Naive thymus-derived CD4-positive, alpha-beta T cell (primary cell): ENCODE measurements around the gene CCDC12. TPM values are rescaled to one million over a fixed set of nuclear protein-coding genes. Genes with fewer than 3 reads are reported as not detected.

ENCODE experiments used
- ATAC-seq: fragments of 150-1000 bp; cut with Tn5 transposase; 2 replicates; pipeline ENCODE4 v1.10.0; 2021; ENCODE audit warnings: mild to moderate bottlenecking, moderate library complexity
- CTCF ChIA-PET: fragments of 350-600 bp; sonication (Branson Sonifier 250); formaldehyde crosslinking; loops from one replicate; lab custom pipeline; 2021; ENCODE audit warnings: antibody characterized with exemption; lab: Charles Lee
- POLR2A ChIA-PET: fragments of 350-600 bp; sonication (Branson Sonifier 250); formaldehyde crosslinking; loops from one replicate; lab custom pipeline; 2021; ENCODE audit warnings: antibody characterized with exemption, inconsistent platforms; lab: Charles Lee
- DNase-seq, 9 donors: peaks; one replicate each; pipeline versions ENCODE4 v3.0.0 to v3.0.0-alpha.2; 2020 to 2022; ENCODE audit warnings: mixed read lengths in 1 of 9
- H3K27ac ChIP-seq: one replicate; pipeline ENCODE4 v1.7.0; 2013; ENCODE audit warnings: mild to moderate bottlenecking, low read depth, low read length, moderate library complexity
- H3K27me3 ChIP-seq, 2 donors: one replicate each; pipeline ENCODE4 v1.7.0; 2013; ENCODE audit warnings: low read length in 2 of 2, mild to moderate bottlenecking in 2 of 2, moderate library complexity in 2 of 2; ENCODE audit not compliant: control insufficient read depth in 2 of 2, insufficient read depth in 2 of 2
- H3K36me3 ChIP-seq, 3 experiments: 1 replicate in 2 of 3; 2 replicates in 1 of 3; pipeline ENCODE4 v1.7.0; 2013; ENCODE audit warnings: low read length in 3 of 3, mild to moderate bottlenecking in 3 of 3, moderate library complexity in 1 of 3; ENCODE audit not compliant: insufficient read depth in 3 of 3, control insufficient read depth in 2 of 3
- H3K4me1 ChIP-seq, 2 donors: one replicate each; pipeline ENCODE4 v1.7.0; 2013; ENCODE audit warnings: low read length in 2 of 2, mild to moderate bottlenecking in 2 of 2, moderate library complexity in 1 of 2; ENCODE audit not compliant: control insufficient read depth in 2 of 2, insufficient read depth in 2 of 2
- H3K4me3 ChIP-seq: 2 replicates; pipeline ENCODE4 v1.7.0; 2013; ENCODE audit warnings: mild to moderate bottlenecking, low read length
- H3K9me3 ChIP-seq, 3 experiments: 1 replicate in 2 of 3; 2 replicates in 1 of 3; pipeline ENCODE4 v1.7.0; 2013; ENCODE audit warnings: low read length in 3 of 3; ENCODE audit not compliant: control insufficient read depth in 2 of 3
- H3K27ac Mint-ChIP-seq, 9 donors: one replicate each; pipeline ENCODE4 v1.8.0; 2020 to 2022; ENCODE audit warnings: mixed read lengths in 9 of 9, mild to moderate bottlenecking in 8 of 9, moderate library complexity in 5 of 9, inconsistent platforms in 2 of 9
- H3K27me3 Mint-ChIP-seq, 5 donors: one replicate each; pipeline ENCODE4 v1.8.0; 2021 to 2022; ENCODE audit warnings: mixed read lengths in 5 of 5, mild to moderate bottlenecking in 1 of 5
- H3K36me3 Mint-ChIP-seq, 5 donors: one replicate each; pipeline ENCODE4 v1.8.0; 2020 to 2022; ENCODE audit warnings: mixed read lengths in 5 of 5, mild to moderate bottlenecking in 3 of 5, inconsistent platforms in 1 of 5
- H3K4me1 Mint-ChIP-seq, 7 donors: one replicate each; pipeline ENCODE4 v1.8.0; 2020 to 2022; ENCODE audit warnings: mixed read lengths in 7 of 7, mild to moderate bottlenecking in 3 of 7, inconsistent platforms in 1 of 7
- H3K4me3 Mint-ChIP-seq, 10 donors: one replicate each; pipeline ENCODE4 v1.8.0; 2020 to 2022; ENCODE audit warnings: mild to moderate bottlenecking in 10 of 10, mixed read lengths in 10 of 10, moderate library complexity in 6 of 10, inconsistent platforms in 2 of 10
- H3K9me3 Mint-ChIP-seq, 11 donors: one replicate each; pipeline ENCODE4 v1.8.0; 2020 to 2022; ENCODE audit warnings: mixed read lengths in 11 of 11, mild to moderate bottlenecking in 4 of 11, inconsistent platforms in 1 of 11, moderate library complexity in 1 of 11
- intact Hi-C, 2 donors: fragments of 100-400 bp; cut with micrococcal nuclease; formaldehyde crosslinking; loops; one replicate each; pipeline ENCODE4 v1.15.1; 2023
- polyA plus RNA-seq, 2 donors: library from polyadenylated mRNA; unstranded; fragments of 300-500 nt; fragmentation: Illumina TruSeq; gene quantifications; one replicate each; pipeline ENCODE4 v1.2.3, GENCODE V29; 2021
- total RNA-seq, 6 experiments: library from RNA in 5 of 6; stranded (reverse) in 5 of 6; gene quantifications; 1 replicate in 5 of 6; 2 replicates in 1 of 6; pipeline ENCODE4 v1.2.3 and lab custom pipeline; 2021 to 2026

The CCDC12 gene
- total and polyA plus RNA-seq, 7 experiments from 2014 or later: 51.6 to 115 (median 60.2) TPM

DNA sequence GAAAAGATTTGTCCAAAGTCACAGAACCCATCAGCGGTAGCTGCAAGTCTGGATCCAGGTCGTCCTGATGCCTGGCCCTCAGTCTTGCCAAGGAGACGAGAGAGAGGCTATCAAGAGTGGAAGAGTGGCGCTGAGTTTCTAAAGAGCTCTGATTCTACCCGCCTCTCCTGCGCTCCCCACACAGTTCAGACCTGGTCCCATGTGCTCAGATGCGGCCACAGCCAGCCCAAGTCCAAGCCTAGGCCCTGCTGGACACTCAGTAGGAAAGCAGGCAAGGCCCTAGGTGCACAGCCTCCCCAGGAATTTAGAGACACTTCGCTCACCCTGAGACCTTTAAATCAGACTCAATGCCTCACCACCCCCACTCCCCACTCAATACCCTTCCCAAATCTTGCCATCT is 32.4 kb downstream of the CCDC12 start:
- peaks cover 0 to 43% (median 15%) of the 10 kb centered on the region in 3 experiments for H3K36me3 ChIP-seq
- H3K4me1 Mint-ChIP-seq: peaks cover 60 to 90% (median 77%) of the 10 kb centered on the region in 7 donors

GRCh38 chr3:46943237-46944187 is 33.0 kb downstream of the CCDC12 start:
- POLR2A ChIA-PET: no interaction called here
- Histone ChIP-seq H3K4me3 (no peak overlapping the region), H3K4me1 (peaks cover 20 to 41% of the 10 kb centered on the region in 2 donors), H3K27me3 (no peaks in the 10 kb centered on the region), H3K27ac (peak overlapping the region; percentile 32), H3K36me3 (peaks cover 0 to 50% (median 15%) of the 10 kb centered on the region in 3 experiments), H3K9me3 (no peaks in the 10 kb centered on the region)
- H3K9me3 Mint-ChIP-seq: no peaks in the 10 kb centered on the region
- DNase-seq (no peak), ATAC-seq (no peak)
- H3K27ac Mint-ChIP-seq: peak overlapping the region in 5 of 9 donors; percentile 5 to 76 (median 62)
- peaks cover 4 to 38% (median 11%) of the 10 kb centered on the region in 5 donors for H3K36me3 Mint-ChIP-seq
- no peaks in the 10 kb centered on the region for H3K27me3 Mint-ChIP-seq
- intact Hi-C loops: no loop called here
- H3K4me1 Mint-ChIP-seq: peaks cover 58 to 88% (median 75%) of the 10 kb centered on the region in 7 donors
- CTCF ChIA-PET: no interaction called here
- H3K4me3 Mint-ChIP-seq: no peak overlapping the region

More for the DNA sequence above, 32.4 kb downstream of the CCDC12 start:
- no peaks in the 10 kb centered on the region for H3K9me3 ChIP-seq
- Mint-ChIP-seq H3K27me3 (no peaks in the 10 kb centered on the region), H3K27ac (peak overlapping the region in 6 of 9 donors; percentile 11 to 86 (median 71)), H3K9me3 (no peaks in the 10 kb centered on the region), H3K4me3 (no peak overlapping the region), H3K36me3 (peaks cover 0 to 33% (median 11%) of the 10 kb centered on the region in 5 donors)
- H3K4me1 ChIP-seq: peaks cover 27 to 47% of the 10 kb centered on the region in 2 donors
- no peaks in the 10 kb centered on the region for H3K27me3 ChIP-seq
- ChIA-PET POLR2A (no interaction called here), CTCF (no interaction called here)
- intact Hi-C loops: no loop called here
- no peak overlapping the region for H3K27ac ChIP-seq
- ATAC-seq (no peak), DNase-seq (no peak)
- no peak overlapping the region for H3K4me3 ChIP-seq

GRCh38 chr3:46942481-46943236 is 33.9 kb downstream of the CCDC12 start:
- ChIA-PET CTCF (no interaction called here), POLR2A (no interaction called here)
- Histone ChIP-seq H3K27me3 (no peaks in the 10 kb centered on the region), H3K27ac (peak overlapping the region; percentile 32), H3K36me3 (peaks cover under 1 to 58% (median 15%) of the 10 kb centered on the region in 3 experiments), H3K9me3 (no peaks in the 10 kb centered on the region), H3K4me3 (no peak overlapping the region), H3K4me1 (peaks cover 12 to 32% of the 10 kb centered on the region in 2 donors)
- H3K4me3 Mint-ChIP-seq: peak overlapping the region in 1 of 10 donors; percentile 20
- peaks cover 52 to 85% (median 72%) of the 10 kb centered on the region in 7 donors for H3K4me1 Mint-ChIP-seq
- H3K9me3 Mint-ChIP-seq: no peaks in the 10 kb centered on the region
- ATAC-seq: no peak
- H3K27me3 Mint-ChIP-seq: no peaks in the 10 kb centered on the region
- intact Hi-C loops: no loop called here
- peaks cover 4 to 36% (median 14%) of the 10 kb centered on the region in 5 donors for H3K36me3 Mint-ChIP-seq
- peak overlapping the region in 6 of 9 donors; percentile 26 to 65 (median 42) for H3K27ac Mint-ChIP-seq
- no peak for DNase-seq

- H3K4me3 ChIP-seq: no peak overlapping the region
- Mint-ChIP-seq H3K4me3 (no peak overlapping the region), H3K4me1 (peaks cover 49 to 81% (median 66%) of the 10 kb centered on the region in 7 donors), H3K9me3 (no peaks in the 10 kb centered on the region), H3K36me3 (peaks cover 4 to 36% (median 14%) of the 10 kb centered on the region in 5 donors), H3K27ac (peak overlapping the region in 2 of 9 donors; percentile 51 to 63), H3K27me3 (no peaks in the 10 kb centered on the region)
- ChIA-PET POLR2A (no interaction called here), CTCF (no interaction called here)
- H3K9me3 ChIP-seq: no peaks in the 10 kb centered on the region
- peaks cover 6 to 64% (median 15%) of the 10 kb centered on the region in 3 experiments for H3K36me3 ChIP-seq
- no peak for DNase-seq
- peaks cover 6 to 26% of the 10 kb centered on the region in 2 donors for H3K4me1 ChIP-seq
- ATAC-seq: no peak
- H3K27ac ChIP-seq: no peak overlapping the region
- intact Hi-C loops: no loop called here
- no peaks in the 10 kb centered on the region for H3K27me3 ChIP-seq
These were observed 34.5 kb downstream of the CCDC12 start for GRCh38 chr3:46942076-46942475.

DNA sequence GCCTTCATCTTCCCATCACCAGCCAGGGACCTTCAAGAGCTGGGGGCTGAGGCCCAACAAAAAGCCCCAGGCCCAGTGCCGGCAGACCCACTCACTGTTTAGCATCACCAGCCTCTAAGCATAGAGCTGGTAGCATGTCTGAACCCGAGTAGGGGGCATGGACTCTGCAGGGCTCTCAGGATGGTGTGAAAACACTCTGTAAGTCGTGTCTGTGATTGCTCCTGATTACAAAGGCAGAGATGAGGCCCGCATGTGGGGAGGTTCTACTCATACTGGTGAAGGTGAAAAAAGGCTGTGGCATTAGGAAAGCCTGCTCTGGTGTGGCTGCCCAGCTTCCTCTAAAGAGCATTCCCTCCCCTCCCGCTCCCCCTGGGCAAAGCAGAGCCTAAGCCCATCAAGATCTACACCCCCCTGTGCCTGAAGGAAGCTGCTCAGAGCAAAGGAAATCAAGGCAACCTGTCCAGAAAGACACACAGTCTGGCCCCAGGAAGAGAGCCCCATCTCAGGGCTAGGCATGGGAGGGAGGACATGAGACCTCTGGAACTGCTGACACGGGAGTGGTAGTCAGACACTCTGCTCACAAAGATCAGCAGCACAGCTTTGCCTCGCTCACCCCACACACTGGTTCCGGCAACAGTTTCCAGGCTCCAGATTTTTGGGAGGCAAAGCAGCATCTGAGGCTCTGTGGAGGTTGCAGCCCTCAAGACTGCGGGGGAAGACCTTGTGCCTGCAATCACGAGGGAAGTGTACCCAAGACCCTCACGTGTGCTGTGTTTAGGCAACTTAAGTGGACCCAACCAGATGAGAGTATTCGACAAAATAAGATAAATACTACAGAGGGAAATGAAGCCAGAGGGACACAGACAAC is 36.7 kb downstream of the CCDC12 start:
- Mint-ChIP-seq H3K27me3 (no peaks in the 10 kb centered on the region), H3K36me3 (peaks cover 4 to 37% (median 14%) of the 10 kb centered on the region in 5 donors), H3K27ac (peak overlapping the region in 5 of 9 donors; percentile 38 to 72 (median 45)), H3K4me1 (peaks cover 37 to 75% (median 54%) of the 10 kb centered on the region in 7 donors), H3K9me3 (no peaks in the 10 kb centered on the region), H3K4me3 (no peak overlapping the region)
- ChIA-PET CTCF (no interaction called here), POLR2A (no interaction called here)
- peaks cover 7 to 72% (median 15%) of the 10 kb centered on the region in 3 experiments for H3K36me3 ChIP-seq
- peaks cover 0 to 4% of the 10 kb centered on the region in 2 donors for H3K4me1 ChIP-seq
- no peaks in the 10 kb centered on the region for H3K9me3 ChIP-seq
- H3K4me3 ChIP-seq: no peak overlapping the region
- H3K27me3 ChIP-seq: no peaks in the 10 kb centered on the region
- ATAC-seq: no peak
- H3K27ac ChIP-seq: no peak overlapping the region
- intact Hi-C loops: no loop called here
- no peak for DNase-seq

DNA sequence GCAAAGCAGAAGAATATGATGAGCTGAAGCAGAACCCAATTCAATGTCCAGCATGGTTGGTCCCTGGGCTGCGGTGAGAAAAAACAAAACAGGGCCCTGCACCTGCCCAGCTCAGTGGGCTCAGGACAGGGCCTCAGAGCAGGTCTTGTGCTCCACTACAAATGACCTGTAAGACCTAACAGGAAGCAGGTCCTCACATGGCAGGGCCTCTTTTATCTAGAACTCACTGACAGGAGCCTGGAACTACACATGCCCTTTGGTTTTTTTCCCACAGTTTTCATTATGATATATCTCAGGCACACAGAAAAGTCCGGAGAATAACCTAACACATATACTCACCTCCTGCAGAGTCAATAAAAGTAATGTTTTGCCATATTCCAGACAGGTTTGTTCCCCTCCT is 38.4 kb downstream of the CCDC12 start:
- no peaks in the 10 kb centered on the region for H3K27me3 ChIP-seq
- no peak overlapping the region for H3K27ac ChIP-seq
- peaks cover 0 to under 1% of the 10 kb centered on the region in 2 donors for H3K4me1 ChIP-seq
- H3K4me3 ChIP-seq: no peak overlapping the region
- Mint-ChIP-seq H3K4me3 (no peak overlapping the region), H3K4me1 (peaks cover 25 to 62% (median 50%) of the 10 kb centered on the region in 7 donors), H3K27me3 (no peaks in the 10 kb centered on the region), H3K9me3 (no peaks in the 10 kb centered on the region), H3K27ac (peak overlapping the region in 1 of 9 donors; percentile 47), H3K36me3 (peaks cover 4 to 37% (median 14%) of the 10 kb centered on the region in 5 donors)
- H3K36me3 ChIP-seq: peaks cover 7 to 77% (median 15%) of the 10 kb centered on the region in 3 experiments
- ChIA-PET CTCF (interaction anchor here (0.8 kb wide), 1 partner anchor 21 kb away, joined by 3 read pairs; no protein-coding TSS in a partner anchor), POLR2A (no interaction called here)
- no peaks in the 10 kb centered on the region for H3K9me3 ChIP-seq
- no peak for DNase-seq
- ATAC-seq: no peak
- intact Hi-C loops: no loop called here
